H1 (cell line): Measurements from ENCODE around the gene CHD9NB. TPM values are rescaled to one million over a fixed set of nuclear protein-coding genes. Genes with fewer than 3 reads are reported as not detected.

Experiments
- CTCF ChIA-PET: fragments of 300-600 bp; sonication (Branson Sonifier 250); formaldehyde crosslinking; loops from one replicate; lab custom pipeline; 2021; ENCODE audit not compliant: partially characterized antibody; lab: Charles Lee
- POLR2A ChIA-PET: fragments of 300-600 bp; sonication (Branson Sonifier 250); formaldehyde crosslinking; loops from one replicate; lab custom pipeline; 2021; ENCODE audit warnings: inconsistent platforms; ENCODE audit not compliant: partially characterized antibody; lab: Charles Lee
- DNase-seq, 2 experiments: peaks; one replicate each; pipeline versions ENCODE4 v3.0.0 to v3.0.0-alpha.2; 2010 to 2022; ENCODE audit warnings: low spot score in 2 of 2, low read depth in 1 of 2, mixed read lengths in 1 of 2
- FAIRE-seq: peaks from 2 replicates; lab custom pipeline; 2011; peaks lifted over from hg19 to GRCh38; lab: Jason Lieb, UNC
- H2AFZ ChIP-seq: 2 replicates; pipeline ENCODE4 v1.8.1; 2012; ENCODE audit warnings: low read length, inconsistent platforms
- H2AK5ac ChIP-seq: 2 replicates; pipeline ENCODE4 v1.6.1; 2013; ENCODE audit warnings: low read depth, low read length
- H2BK120ac ChIP-seq: replicated peaks from 2 replicates; pipeline ENCODE3; 2013; ENCODE audit warnings: low read depth, low read length, inconsistent platforms
- H2BK12ac ChIP-seq: 2 replicates; pipeline ENCODE4 v1.6.1; 2013; ENCODE audit warnings: low read depth, low read length
- H2BK15ac ChIP-seq: 2 replicates; pipeline ENCODE4 v1.6.1; 2013; ENCODE audit warnings: low read length
- H2BK20ac ChIP-seq: 2 replicates; pipeline ENCODE4 v1.6.1; 2013; ENCODE audit warnings: low read length
- H2BK5ac ChIP-seq: 2 replicates; pipeline ENCODE4 v1.6.1; 2013; ENCODE audit warnings: low read depth, low read length
- H3K14ac ChIP-seq: 2 replicates; pipeline ENCODE4 v1.6.1; 2013; ENCODE audit warnings: inconsistent platforms; ENCODE audit not compliant: insufficient read length
- H3K18ac ChIP-seq: 2 replicates; pipeline ENCODE4 v1.6.1; 2013; ENCODE audit warnings: low read length; ENCODE audit errors: extremely low read depth
- H3K23ac ChIP-seq: 2 replicates; pipeline ENCODE4 v1.6.1; 2013; ENCODE audit warnings: inconsistent platforms; ENCODE audit not compliant: insufficient read length
- H3K23me2 ChIP-seq: 2 replicates; pipeline ENCODE4 v1.6.1; 2013; ENCODE audit warnings: low read depth, low read length
- H3K27ac ChIP-seq: 2 replicates; pipeline ENCODE4 v1.6.1; 2011; ENCODE audit warnings: low read depth, low read length, inconsistent platforms
- H3K27me3 ChIP-seq, 4 experiments: replicated peaks in 1 of 4; 1 replicate in 1 of 4; 2 replicates in 3 of 4; pipeline versions ENCODE4 v1.6.1 to v1.8.1; 2011 to 2013; ENCODE audit warnings: low read length in 3 of 4, mild to moderate bottlenecking in 3 of 4, inconsistent platforms in 2 of 4, mixed read lengths in 2 of 4, moderate library complexity in 1 of 4; ENCODE audit not compliant: control insufficient read depth in 3 of 4, insufficient read depth in 3 of 4; ENCODE audit errors: extremely low read depth in 1 of 4
- H3K36me3 ChIP-seq, 4 experiments: 2 replicates each; pipeline versions ENCODE4 v1.6.1 to v1.8.1; 2011 to 2013; ENCODE audit warnings: mild to moderate bottlenecking in 4 of 4, low read length in 3 of 4, moderate library complexity in 2 of 4, control low read depth in 1 of 4, inconsistent platforms in 1 of 4; ENCODE audit not compliant: insufficient read depth in 4 of 4, control insufficient read depth in 2 of 4
- H3K4ac ChIP-seq: replicated peaks from 2 replicates; pipeline ENCODE3; 2013; ENCODE audit warnings: low read length, low read depth, mixed read lengths, inconsistent platforms; ENCODE audit not compliant: insufficient read length
- H3K4me1 ChIP-seq, 4 experiments: replicated peaks in 1 of 4; 1 replicate in 1 of 4; 2 replicates in 3 of 4; pipeline versions ENCODE4 v1.6.1 to v1.8.1; 2011 to 2013; ENCODE audit warnings: low read length in 3 of 4, inconsistent platforms in 2 of 4, mixed read lengths in 1 of 4; ENCODE audit not compliant: insufficient read depth in 4 of 4, control insufficient read depth in 3 of 4
- H3K4me2 ChIP-seq, 2 experiments: 2 replicates each; pipeline versions ENCODE4 v1.6.1 to v1.8.1; 2011 to 2013; ENCODE audit warnings: low read depth in 2 of 2, low read length in 2 of 2, control low read depth in 1 of 2, inconsistent platforms in 1 of 2, mild to moderate bottlenecking in 1 of 2; ENCODE audit not compliant: insufficient read depth in 1 of 2
- H3K4me3 ChIP-seq, 4 experiments: fragments of 200-600, 300-600 bp in 1 of 4; sonication (generic), shearing (Covaris generic), sonication (Bioruptor Twin) in 1 of 4; 2 replicates each; pipeline versions ENCODE4 v1.5.1 to v1.8.1; 2011 to 2016; ENCODE audit warnings: low read length in 4 of 4, low read depth in 3 of 4, control low read depth in 2 of 4, inconsistent platforms in 2 of 4, mild to moderate bottlenecking in 2 of 4, mixed read lengths in 1 of 4, moderate library complexity in 1 of 4; ENCODE audit not compliant: insufficient read depth in 2 of 4; ENCODE audit errors: extremely low read depth in 1 of 4
- H3K56ac ChIP-seq: replicated peaks from 2 replicates; pipeline ENCODE3; 2013; ENCODE audit warnings: low read depth, mild to moderate bottlenecking, mixed read lengths, low read length, inconsistent platforms; ENCODE audit not compliant: insufficient read length
- H3K79me1 ChIP-seq: 2 replicates; pipeline ENCODE4 v1.6.1; 2013; ENCODE audit warnings: low read depth, low read length, control low read depth
- H3K79me2 ChIP-seq, 2 experiments: 2 replicates each; pipeline versions ENCODE4 v1.6.1 to v1.8.1; 2012 to 2013; ENCODE audit warnings: low read length in 2 of 2, mild to moderate bottlenecking in 2 of 2, inconsistent platforms in 1 of 2; ENCODE audit not compliant: insufficient read depth in 2 of 2, control insufficient read depth in 1 of 2
- H3K9ac ChIP-seq, 4 experiments: replicated peaks in 1 of 4; 1 replicate in 1 of 4; 2 replicates in 3 of 4; pipeline versions ENCODE4 v1.6.1 to v1.8.1; 2011 to 2013; ENCODE audit warnings: low read depth in 3 of 4, low read length in 3 of 4, control low read depth in 2 of 4, mild to moderate bottlenecking in 2 of 4, moderate library complexity in 2 of 4, inconsistent platforms in 1 of 4; ENCODE audit errors: extremely low read depth in 1 of 4
- H3K9me3 ChIP-seq, 2 experiments: 2 replicates each; pipeline versions ENCODE4 v1.6.1 to v1.8.1; 2012 to 2013; ENCODE audit warnings: mild to moderate bottlenecking in 2 of 2, moderate library complexity in 2 of 2, control low read depth in 1 of 2, inconsistent platforms in 1 of 2, low read depth in 1 of 2, low read length in 1 of 2, mixed read lengths in 1 of 2; ENCODE audit not compliant: insufficient read depth in 2 of 2
- H4K20me1 ChIP-seq, 2 experiments: replicated peaks in 1 of 2; 2 replicates each; pipeline versions ENCODE3 to v1.8.1; 2011 to 2013; ENCODE audit warnings: inconsistent platforms in 2 of 2, low read length in 2 of 2, mild to moderate bottlenecking in 1 of 2; ENCODE audit not compliant: insufficient read depth in 2 of 2, control insufficient read depth in 1 of 2
- H4K5ac ChIP-seq: 2 replicates; pipeline ENCODE4 v1.6.1; 2013; ENCODE audit warnings: low read length, low read depth, mixed read lengths, inconsistent platforms; ENCODE audit not compliant: insufficient read length
- H4K8ac ChIP-seq: 2 replicates; pipeline ENCODE4 v1.8.0; 2013; ENCODE audit warnings: mild to moderate bottlenecking, moderate library complexity, low read length, inconsistent platforms; ENCODE audit not compliant: insufficient read depth; ENCODE audit errors: extremely low read depth
- H4K91ac ChIP-seq: replicated peaks from 2 replicates; pipeline ENCODE3; 2013; ENCODE audit warnings: low read length, mixed read lengths, inconsistent platforms; ENCODE audit not compliant: insufficient read length
- WGBS, 2 experiments: shearing (Covaris generic) in 1 of 2; methylation state at CpG; one replicate each; pipeline versions ENCODE4 v1.1.6 to v1.1.7; 2013 to 2015; ENCODE audit warnings: low lambda C conversion rate in 2 of 2, mixed read lengths in 2 of 2, inconsistent platforms in 1 of 2, low coverage in 1 of 2, missing lambda C conversion rate in 1 of 2; ENCODE audit not compliant: insufficient replicate concordance in 2 of 2, insufficient coverage in 1 of 2, insufficient read length in 1 of 2; ENCODE audit errors: extremely low coverage in 1 of 2, missing lambda C conversion rate in 1 of 2; 5-methylcytosine and 5-hydroxymethylcytosine counted together
- polyA plus RNA-seq, 7 experiments: library from polyadenylated mRNA; depleted of rRNA in 3 of 7; stranded (reverse) in 5 of 7; unstranded in 2 of 7; fragments of >200 nt in 5 of 7; fragments of 200-250 nt in 2 of 7; gene quantifications; 1 replicate in 5 of 7; 2 replicates in 1 of 7; 4 replicates in 1 of 7; pipeline versions ENCODE4 v1.2.1 to v1.2.3, GENCODE V29; 2011 to 2013; ENCODE audit warnings: missing spikeins in 2 of 7, mixed read lengths in 2 of 7
- total RNA-seq: library from RNA; stranded (reverse); fragmentation: NEBNext Ultra II Directional; extraction: Animal tissue kit (Norgen Biotek cat#: 25700); gene quantifications from 2 replicates; pipeline ENCODE4 v1.2.1, GENCODE V29; 2021

The CHD9NB gene
- total and polyA plus RNA-seq, 2 of the 8 experiments (the other 6 are each of a cell fraction or from before 2014, with no cell fraction given) = 4.5 to 5.9 TPM

- FAIRE-seq (peak; percentile 73), DNase-seq (no peak)
- no peaks in the 10 kb centered on the region for H3K23me2 ChIP-seq
- peaks cover 0 to 10% of the 10 kb centered on the region in 2 experiments; a peak in 1 of 4 replicates for H3K9me3 ChIP-seq
- peak overlapping the region; percentile 39 to 58 for H3K4me2 ChIP-seq
- POLR2A ChIA-PET = interaction anchor here (1.4 to 2.9 kb wide), 2 partner anchors 9 to 13 kb away, joined by 4 to 15 read pairs; no protein-coding TSS in a partner anchor
- H3K79me1 ChIP-seq = no peaks in the 10 kb centered on the region
- CTCF ChIA-PET = interaction anchor here (1.0 kb wide), 1 partner anchor 10 kb away, joined by 3 read pairs; no protein-coding TSS in a partner anchor
- H3K23ac ChIP-seq = no peak overlapping the region
- H4K5ac ChIP-seq = peak overlapping the region; percentile 81
- peak overlapping the region; percentile 71; the same call in 1 of the 2 replicates for H2BK5ac ChIP-seq
- no peak overlapping the region for H3K9ac ChIP-seq
- no peak overlapping the region for H3K56ac ChIP-seq
- no peaks in the 10 kb centered on the region for H3K79me2 ChIP-seq
- no peak overlapping the region for H4K8ac ChIP-seq
- no peak overlapping the region for H3K27ac ChIP-seq
- H3K4me1 ChIP-seq = peaks cover 0 to 15% (median 4%) of the 10 kb centered on the region in 4 experiments; a peak in 5 of 7 replicates
- no peaks in the 10 kb centered on the region for H4K20me1 ChIP-seq
- peak overlapping the region; percentile 17 for H4K91ac ChIP-seq
- WGBS, 2 experiments = 15% methylated on average over 2 of the region's 2 CpGs; no CpG with 5 or more reads in 1 of the 2 experiments
- no peak overlapping the region for H3K14ac ChIP-seq
- H3K27me3 ChIP-seq = peaks cover 0 to 2% (median 0%) of the 10 kb centered on the region in 4 experiments; a peak in 1 of 7 replicates
- H3K36me3 ChIP-seq = no peaks in the 10 kb centered on the region
- peak overlapping the region; percentile 19 for H3K4ac ChIP-seq
- no peak overlapping the region for H2AFZ ChIP-seq
- 0 out of 2 replicates have a peak overlapping the region, but pooled peaks have one; percentile 13 for H2BK20ac ChIP-seq
- no peak overlapping the region for H2BK15ac ChIP-seq
- H2AK5ac ChIP-seq = no peak overlapping the region
- no peak overlapping the region for H2BK12ac ChIP-seq
- peak overlapping the region; percentile 72; the same call in 1 of the 2 replicates for H3K18ac ChIP-seq
- H2BK120ac ChIP-seq = peak overlapping the region; percentile 13
- H3K4me3 ChIP-seq = peak overlapping the region in 1 of 4 experiments; percentile 33; a peak in 3 of 8 replicates
Observed at GRCh38 chr16:53031323-53031942, 21.3 kb downstream of the CHD9NB start.
